H1 (cell line): ENCODE results near the gene DIABLO.

ENCODE experiments used
- BCL11A ChIP-seq, 2 experiments: IDR thresholded peaks; one replicate each; pipeline ENCODE4 v1.6.1; 2011; ENCODE audit warnings: low read depth in 2 of 2, low read length in 2 of 2, mild to moderate bottlenecking in 2 of 2
- EP300 ChIP-seq, 2 experiments: IDR thresholded peaks; 1 replicate in 1 of 2; 2 replicates in 1 of 2; pipeline ENCODE4 v1.6.1; 2011 to 2012; ENCODE audit warnings: low read depth in 2 of 2, low read length in 2 of 2, mild to moderate bottlenecking in 2 of 2, borderline replicate concordance in 1 of 2, inconsistent platforms in 1 of 2, moderate library complexity in 1 of 2
- JUN ChIP-seq: IDR thresholded peaks from 2 replicates; pipeline ENCODE4 v1.6.1; 2011; ENCODE audit warnings: low read depth, mild to moderate bottlenecking, improper control_type of control experiment, low read length
- POLR2A ChIP-seq, 2 experiments: IDR thresholded peaks; 1 replicate in 1 of 2; 2 replicates in 1 of 2; pipeline ENCODE4 v1.6.1; 2011; ENCODE audit warnings: low read depth in 2 of 2, low read length in 2 of 2, mild to moderate bottlenecking in 2 of 2; ENCODE audit errors: control extremely low read depth in 1 of 2
- POLR2AphosphoS5 ChIP-seq: IDR thresholded peaks from 2 replicates; pipeline ENCODE4 v1.6.1; 2011; ENCODE audit warnings: low read depth, low read length
- SIN3A ChIP-seq, 2 experiments: IDR thresholded peaks in 1 of 2; conservative IDR thresholded peaks in 1 of 2; 2 replicates each; pipeline ENCODE4 v1.6.1; 2011 to 2012; ENCODE audit warnings: low read length in 2 of 2, improper control_type of control experiment in 1 of 2, low read depth in 1 of 2, mild to moderate bottlenecking in 1 of 2
- SP1 ChIP-seq: IDR thresholded peaks from 2 replicates; pipeline ENCODE4 v1.6.1; 2011; ENCODE audit warnings: low read depth, low read length
- TAF1 ChIP-seq: IDR thresholded peaks from 2 replicates; pipeline ENCODE4 v1.6.1; 2011; ENCODE audit warnings: mild to moderate bottlenecking, low read depth, low read length
- TCF12 ChIP-seq: IDR thresholded peaks from 2 replicates; pipeline ENCODE4 v1.6.1; 2011; ENCODE audit warnings: low read depth, mild to moderate bottlenecking, low read length
- ZNF274 ChIP-seq: IDR thresholded peaks from 2 replicates; pipeline ENCODE4 v1.7.0; 2012; ENCODE audit warnings: low read length, borderline replicate concordance; ENCODE audit errors: extremely low read depth
- TF ChIP-seq, protein P1 (sequence below): IDR thresholded peaks from 2 replicates; pipeline ENCODE4 v1.6.1; 2011; ENCODE audit warnings: low read length, improper control_type of control experiment
- TF ChIP-seq, protein P2 (sequence below), 3 experiments: IDR thresholded peaks; 1 replicate in 2 of 3; 2 replicates in 1 of 3; pipeline versions ENCODE4 v1.5.1 to v1.6.1; 2011; ENCODE audit warnings: low read length in 3 of 3, mild to moderate bottlenecking in 3 of 3, inconsistent platforms in 2 of 3, low read depth in 1 of 3, moderate library complexity in 1 of 3; ENCODE audit not compliant: insufficient read depth in 1 of 3; ENCODE audit errors: control extremely low read depth in 1 of 3
- TF ChIP-seq, protein P3 (sequence below): IDR thresholded peaks from 2 replicates; pipeline ENCODE4 v1.6.1; 2011; ENCODE audit warnings: low read depth, mild to moderate bottlenecking, low read length; ENCODE audit not compliant: insufficient read depth

DNA sequence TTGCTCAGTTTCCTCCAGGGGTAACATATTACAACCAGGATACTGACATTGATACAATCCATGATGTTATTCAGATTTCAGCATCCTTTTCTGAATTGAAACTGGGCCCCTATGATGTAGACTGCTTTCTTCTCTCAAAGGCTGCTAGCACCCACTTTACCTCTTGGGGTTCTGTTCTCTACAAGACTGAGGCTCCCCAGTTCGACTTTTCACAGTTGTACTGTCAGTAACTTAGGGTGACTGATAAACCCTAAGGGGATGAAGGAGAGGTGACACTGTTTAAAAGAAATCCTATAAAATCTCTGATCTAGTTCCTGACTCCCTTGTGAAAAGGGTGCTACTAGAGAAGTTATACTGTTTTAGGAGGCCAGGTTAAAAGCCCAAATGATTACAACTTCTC lies 39.6 kb upstream of the DIABLO start:
- TF ChIP-seq POLR2AphosphoS5 (no peak), JUN (no peak), POLR2A (IDR thresholded peaks at IDR 0.05; ENCODE audit: control extremely low read depth in 1 of 2, low read depth in 2 of 2, low read length in 2 of 2) (no peak), SIN3A (conservative IDR thresholded peaks at IDR 0.05 in 1 of 2, IDR thresholded peaks at IDR 0.05 in 1 of 2; ENCODE audit: low read depth in 1 of 2, low read length in 2 of 2) (no peak), ZNF274 (no peak), EP300 (IDR thresholded peaks at IDR 0.05; ENCODE audit: borderline replicate concordance in 1 of 2, low read depth in 2 of 2, low read length in 2 of 2) (no peak), TAF1 (no peak), BCL11A (IDR thresholded peaks at IDR 0.05; ENCODE audit: low read depth in 2 of 2, low read length in 2 of 2) (no peak), TCF12 (no peak), SP1 (no peak)
- TF ChIP-seq, protein P1, sequence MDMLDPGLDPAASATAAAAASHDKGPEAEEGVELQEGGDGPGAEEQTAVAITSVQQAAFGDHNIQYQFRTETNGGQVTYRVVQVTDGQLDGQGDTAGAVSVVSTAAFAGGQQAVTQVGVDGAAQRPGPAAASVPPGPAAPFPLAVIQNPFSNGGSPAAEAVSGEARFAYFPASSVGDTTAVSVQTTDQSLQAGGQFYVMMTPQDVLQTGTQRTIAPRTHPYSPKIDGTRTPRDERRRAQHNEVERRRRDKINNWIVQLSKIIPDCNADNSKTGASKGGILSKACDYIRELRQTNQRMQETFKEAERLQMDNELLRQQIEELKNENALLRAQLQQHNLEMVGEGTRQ, result no peak
- TF ChIP-seq, protein P2, sequence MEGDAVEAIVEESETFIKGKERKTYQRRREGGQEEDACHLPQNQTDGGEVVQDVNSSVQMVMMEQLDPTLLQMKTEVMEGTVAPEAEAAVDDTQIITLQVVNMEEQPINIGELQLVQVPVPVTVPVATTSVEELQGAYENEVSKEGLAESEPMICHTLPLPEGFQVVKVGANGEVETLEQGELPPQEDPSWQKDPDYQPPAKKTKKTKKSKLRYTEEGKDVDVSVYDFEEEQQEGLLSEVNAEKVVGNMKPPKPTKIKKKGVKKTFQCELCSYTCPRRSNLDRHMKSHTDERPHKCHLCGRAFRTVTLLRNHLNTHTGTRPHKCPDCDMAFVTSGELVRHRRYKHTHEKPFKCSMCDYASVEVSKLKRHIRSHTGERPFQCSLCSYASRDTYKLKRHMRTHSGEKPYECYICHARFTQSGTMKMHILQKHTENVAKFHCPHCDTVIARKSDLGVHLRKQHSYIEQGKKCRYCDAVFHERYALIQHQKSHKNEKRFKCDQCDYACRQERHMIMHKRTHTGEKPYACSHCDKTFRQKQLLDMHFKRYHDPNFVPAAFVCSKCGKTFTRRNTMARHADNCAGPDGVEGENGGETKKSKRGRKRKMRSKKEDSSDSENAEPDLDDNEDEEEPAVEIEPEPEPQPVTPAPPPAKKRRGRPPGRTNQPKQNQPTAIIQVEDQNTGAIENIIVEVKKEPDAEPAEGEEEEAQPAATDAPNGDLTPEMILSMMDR (IDR thresholded peaks at IDR 0.05; ENCODE audit: control extremely low read depth in 1 of 3, insufficient read depth in 1 of 3, low read depth in 1 of 3, low read length in 3 of 3), result no peak
- TF ChIP-seq, protein P3, sequence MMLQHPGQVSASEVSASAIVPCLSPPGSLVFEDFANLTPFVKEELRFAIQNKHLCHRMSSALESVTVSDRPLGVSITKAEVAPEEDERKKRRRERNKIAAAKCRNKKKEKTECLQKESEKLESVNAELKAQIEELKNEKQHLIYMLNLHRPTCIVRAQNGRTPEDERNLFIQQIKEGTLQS, result no peak
